IMR-90 (cell line): ENCODE data around the gene FOXL3. TPM values are rescaled to one million over a fixed set of nuclear protein-coding genes. Genes with fewer than 3 reads are reported as not detected.

Source experiments
- ATAC-seq: fragments of 200-7000 bp; cut with Tn5 transposase; 2 replicates; pipeline ENCODE4 v1.9.1; 2020; ENCODE audit warnings: low read depth, mild to moderate bottlenecking, moderate library complexity
- BruUV-seq: library from RNA; stranded (reverse); fragments of 400-500 nt; replicated peaks from 2 replicates; lab custom pipeline; 2021; lab: Mats Ljungman, UMichigan
- CTCF ChIA-PET: fragments of 300-600 bp; formaldehyde crosslinking; extraction: SDS; loops from one replicate; lab custom pipeline; 2021; ENCODE audit warnings: antibody characterized with exemption; lab: Yijun Ruan, JAX
- POLR2A ChIA-PET: fragments of 300-600 bp; sonication (Branson Sonifier 250); formaldehyde crosslinking; loops from one replicate; lab custom pipeline; 2022; ENCODE audit warnings: antibody characterized with exemption; ENCODE audit not compliant: unreplicated experiment; lab: Charles Lee
- DNase-seq: peaks from one replicate; pipeline ENCODE4 v3.0.0; 2013
- H2AFZ ChIP-seq: replicated peaks from 2 replicates; pipeline ENCODE3; 2013; ENCODE audit warnings: low read length, mild to moderate bottlenecking; ENCODE audit not compliant: poor library complexity
- H2AK5ac ChIP-seq: 2 replicates; pipeline ENCODE4 v1.6.1; 2013; ENCODE audit warnings: low read depth, low read length, inconsistent platforms
- H2AK9ac ChIP-seq: replicated peaks from 2 replicates; pipeline ENCODE3; 2013; ENCODE audit warnings: mild to moderate bottlenecking, low read depth, low read length, moderate library complexity; ENCODE audit not compliant: poor library complexity
- H2BK120ac ChIP-seq: 2 replicates; pipeline ENCODE4 v1.6.1; 2013; ENCODE audit warnings: low read depth, low read length, inconsistent platforms
- H2BK15ac ChIP-seq: 3 replicates; pipeline ENCODE4 v1.6.1; 2013; ENCODE audit warnings: low read depth, low read length, inconsistent platforms
- H2BK20ac ChIP-seq: 2 replicates; pipeline ENCODE4 v1.6.1; 2013; ENCODE audit warnings: low read depth, mild to moderate bottlenecking, inconsistent platforms, low read length, moderate library complexity
- H2BK5ac ChIP-seq: 2 replicates; pipeline ENCODE4 v1.6.1; 2013; ENCODE audit warnings: mild to moderate bottlenecking, low read depth, low read length, inconsistent platforms; ENCODE audit not compliant: poor library complexity, severe bottlenecking
- H3K14ac ChIP-seq: replicated peaks from 2 replicates; pipeline ENCODE4 v1.6.1; 2013; ENCODE audit warnings: low read depth, low read length, inconsistent platforms
- H3K18ac ChIP-seq: 2 replicates; pipeline ENCODE4 v1.6.1; 2013; ENCODE audit warnings: low read depth, low read length, control low read depth
- H3K23ac ChIP-seq: 2 replicates; pipeline ENCODE4 v1.6.1; 2013; ENCODE audit warnings: low read depth, low read length, inconsistent platforms
- H3K27ac ChIP-seq: 2 replicates; pipeline ENCODE4 v1.5.1; 2013; ENCODE audit warnings: mild to moderate bottlenecking, control low read depth, low read length; ENCODE audit not compliant: insufficient read depth
- H3K27me3 ChIP-seq: 2 replicates; pipeline ENCODE4 v1.6.1; 2013; ENCODE audit warnings: low read length; ENCODE audit not compliant: control insufficient read depth, insufficient read depth
- H3K36me3 ChIP-seq: 2 replicates; pipeline ENCODE4 v1.6.1; 2013; ENCODE audit warnings: low read length, mixed read lengths; ENCODE audit not compliant: control insufficient read depth, insufficient read depth
- H3K4ac ChIP-seq: 2 replicates; pipeline ENCODE4 v1.6.1; 2013; ENCODE audit warnings: low read depth, low read length, inconsistent platforms
- H3K4me1 ChIP-seq: 2 replicates; pipeline ENCODE4 v1.6.1; 2013; ENCODE audit warnings: low read length, mixed read lengths; ENCODE audit not compliant: control insufficient read depth, insufficient read depth
- H3K4me2 ChIP-seq: 2 replicates; pipeline ENCODE4 v1.6.1; 2013; ENCODE audit warnings: low read depth, mild to moderate bottlenecking, control low read depth, low read length, moderate library complexity
- H3K4me3 ChIP-seq: 2 replicates; pipeline ENCODE4 v1.5.1; 2013; ENCODE audit warnings: low read depth, mild to moderate bottlenecking, control low read depth, low read length, moderate library complexity; ENCODE audit not compliant: insufficient read depth
- H3K56ac ChIP-seq: 2 replicates; pipeline ENCODE4 v1.6.1; 2013; ENCODE audit warnings: low read length, inconsistent platforms; ENCODE audit not compliant: insufficient read depth; ENCODE audit errors: extremely low read depth
- H3K79me1 ChIP-seq, 2 experiments: 2 replicates each; pipeline ENCODE4 v1.6.1; 2013; ENCODE audit warnings: low read length in 2 of 2, inconsistent platforms in 1 of 2, low read depth in 1 of 2
- H3K9ac ChIP-seq: 2 replicates; pipeline ENCODE4 v1.6.1; 2013; ENCODE audit warnings: low read depth, low read length, control low read depth
- H3K9me1 ChIP-seq: 2 replicates; pipeline ENCODE4 v1.6.1; 2013; ENCODE audit warnings: low read length, inconsistent platforms; ENCODE audit not compliant: insufficient read depth
- H3K9me3 ChIP-seq: 2 replicates; pipeline ENCODE4 v1.6.1; 2013; ENCODE audit warnings: low read length; ENCODE audit not compliant: control insufficient read depth, insufficient read depth
- H4K20me1 ChIP-seq: 2 replicates; pipeline ENCODE4 v1.6.1; 2013; ENCODE audit warnings: low read length, inconsistent platforms; ENCODE audit not compliant: insufficient read depth
- H4K5ac ChIP-seq: 2 replicates; pipeline ENCODE4 v1.6.1; 2013; ENCODE audit warnings: mild to moderate bottlenecking, low read depth, low read length, control low read depth
- H4K8ac ChIP-seq, 2 experiments: 2 replicates each; pipeline ENCODE4 v1.6.1; 2013; ENCODE audit warnings: low read depth in 2 of 2, low read length in 2 of 2, control low read depth in 1 of 2, inconsistent platforms in 1 of 2
- H4K91ac ChIP-seq: 2 replicates; pipeline ENCODE4 v1.6.1; 2013; ENCODE audit warnings: low read depth, low read length, inconsistent platforms; ENCODE audit not compliant: insufficient read depth
- BHLHE40 ChIP-seq: fragments of 150-350 bp; IDR thresholded peaks from 2 replicates; pipeline ENCODE4 v1.6.1; 2016; ENCODE audit warnings: mild to moderate bottlenecking, low read depth, low read length
- CEBPB ChIP-seq: IDR thresholded peaks from 2 replicates; pipeline ENCODE4 v1.6.1; 2012; ENCODE audit warnings: low read depth, low read length, improper control_type of control experiment
- MAZ ChIP-seq: IDR thresholded peaks from 2 replicates; pipeline ENCODE4 v1.6.1; 2012; ENCODE audit warnings: low read depth, mild to moderate bottlenecking, low read length, improper control_type of control experiment, moderate library complexity, borderline replicate concordance
- POLR2A ChIP-seq: IDR thresholded peaks from 2 replicates; pipeline ENCODE4 v1.6.1; 2012; ENCODE audit warnings: mild to moderate bottlenecking, low read depth, low read length
- RAD21 ChIP-seq: IDR thresholded peaks from 2 replicates; pipeline ENCODE4 v1.6.1; 2012; ENCODE audit warnings: low read length, improper control_type of control experiment
- RCOR1 ChIP-seq: IDR thresholded peaks from 2 replicates; pipeline ENCODE4 v1.6.1; 2012; ENCODE audit warnings: mild to moderate bottlenecking, low read length, improper control_type of control experiment; ENCODE audit not compliant: insufficient replicate concordance
- SMC3 ChIP-seq: fragments of 150-350 bp; IDR thresholded peaks from 2 replicates; pipeline ENCODE4 v1.6.1; 2016; ENCODE audit warnings: low read depth, mild to moderate bottlenecking, antibody characterized with exemption, low read length, moderate library complexity
- WGBS, 2 experiments: methylation state at CpG; one replicate each; pipeline versions ENCODE4 v1.1.5 to v1.1.7; 2013; ENCODE audit warnings: missing lambda C conversion rate in 2 of 2; ENCODE audit not compliant: insufficient read length in 1 of 2; ENCODE audit errors: extremely low coverage in 2 of 2; 5-methylcytosine and 5-hydroxymethylcytosine counted together
- dilution Hi-C: fragments of 300-500 bp; cut with HindIII; formaldehyde crosslinking; loops from one replicate; pipeline ENCODE4 v1.14.3; 2018; ENCODE audit warnings: low sequenced_read_pairs; ENCODE audit not compliant: unreplicated experiment
- in situ Hi-C: fragments of 300-500 bp; cut with MboI; formaldehyde crosslinking; loops from 3 replicates; pipeline ENCODE4 v1.14.3; 2019; ENCODE audit warnings: low sequenced_read_pairs, inconsistent platforms, mixed read lengths
- intact Hi-C: fragments of 100-400 bp; cut with micrococcal nuclease; formaldehyde crosslinking; loops from 2 replicates; pipeline ENCODE4 v1.10.0; 2022
- polyA plus RNA-seq, 3 experiments: library from polyadenylated mRNA; depleted of rRNA; stranded (reverse); fragments of >200 nt; gene quantifications; 2 replicates each; pipeline ENCODE4 v1.2.3, GENCODE V29; 2012; ENCODE audit warnings: low replicate concordance in 1 of 3
- total RNA-seq: library from RNA; depleted of rRNA; stranded (reverse); fragments of >200 nt; gene quantifications from 2 replicates; pipeline ENCODE4 v1.2.3, GENCODE V29; 2012

FOXL3 gene
- total and polyA plus RNA-seq, 2 of the 4 experiments (the other 2 are of a cell fraction), result not detected

DNA sequence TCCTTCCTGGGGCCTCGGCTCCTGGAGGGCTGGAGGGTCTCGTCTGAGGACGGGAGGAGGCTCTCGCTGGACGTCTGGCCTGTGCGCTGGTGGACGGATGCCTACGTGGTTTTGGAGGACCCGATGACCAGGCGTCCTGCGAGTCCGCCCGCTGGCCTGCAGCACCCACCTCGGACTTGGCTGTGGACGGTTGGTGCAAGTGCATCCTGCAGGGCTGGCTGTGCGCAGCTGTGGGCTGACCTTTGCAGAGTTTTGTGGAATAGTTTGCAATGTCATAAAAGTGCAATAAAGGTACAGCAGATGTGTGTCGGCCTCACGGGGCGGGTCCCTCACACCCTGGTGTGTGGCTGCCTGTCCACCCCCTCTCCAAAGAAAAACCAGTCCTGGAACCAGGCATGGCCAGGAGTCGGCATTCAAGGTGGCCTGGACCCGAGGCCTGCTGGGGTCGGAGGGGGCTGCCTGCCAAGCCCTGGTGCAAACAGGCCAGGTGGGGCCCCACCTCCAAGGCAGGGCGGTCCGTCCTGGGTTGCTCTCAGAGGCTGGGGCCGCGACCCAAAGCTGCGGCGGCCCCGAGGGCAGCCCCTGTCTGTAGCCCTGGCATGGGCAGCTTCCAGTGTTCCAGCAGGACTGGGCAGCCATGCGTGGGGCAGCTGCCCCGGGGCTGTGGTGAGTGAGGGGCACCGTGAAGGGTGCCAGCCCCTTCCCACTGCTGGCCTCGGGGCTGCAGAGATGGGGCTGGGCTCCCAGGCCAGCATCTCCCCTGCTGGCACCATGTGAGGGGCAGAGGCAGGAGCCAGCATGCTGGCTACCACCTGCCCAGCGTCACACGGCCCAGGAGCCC, 29.3 kb upstream of the FOXL3 start (continued):
- TF ChIP-seq RCOR1, result no peak

DNA sequence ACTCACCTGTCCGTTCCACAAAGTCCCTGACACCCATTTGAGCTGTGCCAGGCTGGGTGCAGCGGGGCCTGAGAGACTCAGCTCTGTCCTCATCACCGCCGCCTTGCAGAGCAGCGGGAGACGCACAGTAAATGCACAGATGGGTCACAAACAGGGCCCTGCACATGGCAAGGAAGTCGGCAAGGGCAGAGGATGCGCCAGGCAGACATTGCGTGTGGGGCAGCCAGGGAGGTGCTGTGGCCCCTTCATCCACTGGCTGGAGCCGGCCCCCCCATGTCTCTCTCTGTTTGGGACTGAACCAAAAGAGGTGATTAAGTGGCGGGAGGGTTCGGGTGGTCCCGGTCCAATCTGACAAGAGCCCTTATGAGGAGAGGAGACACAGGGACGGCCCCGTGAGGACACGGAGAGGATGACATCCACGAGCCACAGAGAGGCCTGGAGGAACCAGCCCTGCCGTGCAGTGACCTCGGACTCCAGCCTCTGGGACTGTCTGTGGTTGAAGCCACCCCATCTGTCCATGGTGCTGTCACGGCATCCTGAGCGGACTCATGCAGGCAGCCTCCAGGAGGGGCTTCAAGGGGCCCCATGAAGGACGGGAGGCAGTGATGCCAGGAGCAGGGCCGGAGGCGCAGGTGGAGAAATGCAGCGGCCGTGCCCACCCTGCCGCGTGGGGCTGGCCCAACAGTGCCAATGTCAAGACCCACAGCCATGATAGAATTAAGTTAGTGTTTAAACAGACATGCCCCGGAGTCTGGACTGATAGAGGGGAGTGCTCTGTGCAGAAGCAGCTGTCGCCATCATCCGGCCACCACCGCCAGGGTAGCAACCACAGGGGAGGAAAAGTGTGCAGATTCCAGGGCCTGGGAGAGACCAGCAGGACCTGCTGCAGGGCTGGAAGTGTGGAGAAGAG, 28.4 kb upstream of the FOXL3 start:
- Histone ChIP-seq H4K8ac (no peak overlapping the region), H3K18ac (no peak overlapping the region), H2AFZ (no peak overlapping the region), H4K5ac (no peak overlapping the region), H3K36me3 (peaks cover 49% of the 10 kb centered on the region), H3K27ac (no peak overlapping the region), H2BK15ac (no peak overlapping the region), H4K91ac (no peak overlapping the region), H3K79me1 (no peaks in the 10 kb centered on the region), H2BK5ac (no peak overlapping the region), H2BK120ac (no peak overlapping the region), H3K14ac (no peak overlapping the region), H3K56ac (no peak overlapping the region), H2AK5ac (no peak overlapping the region), H3K4ac (no peak overlapping the region), H3K9ac (no peak overlapping the region), H3K23ac (no peak overlapping the region), H3K4me2 (no peak overlapping the region), H2BK20ac (no peak overlapping the region), H3K4me3 (no peak overlapping the region), H3K9me3 (peaks cover 31% of the 10 kb centered on the region), H3K4me1 (no peaks in the 10 kb centered on the region), H3K27me3 (no peaks in the 10 kb centered on the region), H3K9me1 (no peaks in the 10 kb centered on the region), H2AK9ac (peak overlapping the region; percentile 35), H4K20me1 (peaks cover 7% of the 10 kb centered on the region)
- POLR2A ChIA-PET, result no interaction called here
- 93% methylated on average over 18 of the region's 32 CpGs; no CpG with 5 or more reads in 1 of the 2 experiments for WGBS, 2 experiments
- no TSS peak for BruUV-seq
- no peak for ATAC-seq
- no peak for DNase-seq
- in situ Hi-C loops, result no loop called here
- no peak for TF ChIP-seq SMC3
- no peak for TF ChIP-seq POLR2A
- TF ChIP-seq RCOR1, result no peak
- no peak for TF ChIP-seq RAD21
- no peak for TF ChIP-seq MAZ
- no peak for TF ChIP-seq CEBPB
- no peak for TF ChIP-seq BHLHE40
- CTCF ChIA-PET, result no interaction called here
- intact Hi-C loops, result no loop called here
- dilution Hi-C loops, result no loop called here
